ENCODE results near the gene DPP4.

DNA sequence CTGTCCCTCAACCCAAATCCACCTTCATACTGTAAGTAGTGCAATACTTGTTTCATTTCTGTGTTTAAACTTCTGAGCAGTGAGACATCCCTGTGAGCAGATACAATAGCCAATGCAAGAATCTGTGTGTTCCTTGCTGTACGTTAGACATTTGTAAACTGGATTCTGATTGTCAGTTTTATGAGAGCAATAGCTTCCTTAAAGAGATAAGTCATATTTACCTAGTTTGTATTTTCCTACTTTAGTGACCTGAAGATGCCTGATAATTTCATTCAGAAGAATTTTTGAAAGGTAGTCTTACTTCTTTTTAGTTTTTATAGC lies 90.7 kb downstream of the DPP4 start:
- TF ChIP-seq CTCF (IDR thresholded peaks at IDR 0.05) = no peak
- no peak for TF ChIP-seq POLR2AphosphoS5 (IDR thresholded peaks at IDR 0.05)
- TF ChIP-seq POLR2A (IDR thresholded peaks at IDR 0.05) = no peak
